ENCODE results near the gene GK. TPM values are rescaled to one million over a fixed set of nuclear protein-coding genes. Genes with fewer than 3 reads are reported as not detected.

Gene GK
- total and polyA plus RNA-seq, 2 of the 8 experiments (the other 6 are each of a cell fraction or from before 2014, with no cell fraction given), result 2.9 to 11.2 TPM

DNA sequence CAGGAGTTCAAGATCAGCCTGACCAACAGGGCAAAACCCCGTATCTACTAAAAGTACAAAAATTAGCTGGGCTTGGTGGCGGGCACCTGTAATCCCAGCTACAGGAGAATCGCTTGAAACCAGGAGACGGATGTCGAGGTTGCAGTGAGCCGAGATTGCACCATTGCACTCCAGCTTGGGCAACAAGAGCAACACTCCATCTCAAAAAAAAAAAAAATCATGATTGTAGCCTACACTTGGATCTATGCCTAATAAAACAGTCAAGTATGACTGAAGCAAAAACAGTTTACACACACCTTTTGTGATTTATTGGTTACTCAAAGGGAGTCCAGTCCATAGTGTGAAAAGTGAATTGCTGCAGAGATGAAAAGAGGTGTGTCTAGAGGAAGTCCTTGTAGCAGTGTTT, 41.0 kb upstream of the GK start (continued):
- TF ChIP-seq EGR1 (IDR thresholded peaks at IDR 0.05; ENCODE audit: borderline replicate concordance, low read depth, low read length) (no peak), CBX8 (IDR thresholded peaks at IDR 0.05; ENCODE audit: borderline replicate concordance, low read depth, low read length) (no peak), ZNF274 (IDR thresholded peaks at IDR 0.05; ENCODE audit: borderline replicate concordance, extremely low read depth, low read length) (no peak), HDAC6 (IDR thresholded peaks at IDR 0.05; ENCODE audit: low read depth, low read length) (no peak), SAP30 (IDR thresholded peaks at IDR 0.05; ENCODE audit: insufficient read depth, insufficient replicate concordance, low read length) (no peak), CTBP2 (IDR thresholded peaks at IDR 0.05; ENCODE audit: borderline replicate concordance, insufficient read depth, insufficient read length, low read length) (no peak), JUN (IDR thresholded peaks at IDR 0.05; ENCODE audit: low read depth, low read length) (no peak)

All from H1 (cell line).